H1 (cell line): ENCODE data around the gene AOC1. TPM values are rescaled to one million over a fixed set of nuclear protein-coding genes. Genes with fewer than 3 reads are reported as not detected.

ENCODE experiments used
- CTCF ChIA-PET: fragments of 300-600 bp; sonication (Branson Sonifier 250); formaldehyde crosslinking; loops from one replicate; lab custom pipeline; 2021; ENCODE audit not compliant: partially characterized antibody; lab: Charles Lee
- POLR2A ChIA-PET: fragments of 300-600 bp; sonication (Branson Sonifier 250); formaldehyde crosslinking; loops from one replicate; lab custom pipeline; 2021; ENCODE audit warnings: inconsistent platforms; ENCODE audit not compliant: partially characterized antibody; lab: Charles Lee
- DNase-seq, 2 experiments: peaks; one replicate each; pipeline versions ENCODE4 v3.0.0 to v3.0.0-alpha.2; 2010 to 2022; ENCODE audit warnings: low spot score in 2 of 2, low read depth in 1 of 2, mixed read lengths in 1 of 2
- FAIRE-seq: peaks from 2 replicates; lab custom pipeline; 2011; peaks lifted over from hg19 to GRCh38; lab: Jason Lieb, UNC
- H2AFZ ChIP-seq: 2 replicates; pipeline ENCODE4 v1.8.1; 2012; ENCODE audit warnings: low read length, inconsistent platforms
- H2AK5ac ChIP-seq: 2 replicates; pipeline ENCODE4 v1.6.1; 2013; ENCODE audit warnings: low read depth, low read length
- H2BK120ac ChIP-seq: replicated peaks from 2 replicates; pipeline ENCODE3; 2013; ENCODE audit warnings: low read depth, low read length, inconsistent platforms
- H2BK12ac ChIP-seq: 2 replicates; pipeline ENCODE4 v1.6.1; 2013; ENCODE audit warnings: low read depth, low read length
- H2BK15ac ChIP-seq: 2 replicates; pipeline ENCODE4 v1.6.1; 2013; ENCODE audit warnings: low read length
- H2BK20ac ChIP-seq: 2 replicates; pipeline ENCODE4 v1.6.1; 2013; ENCODE audit warnings: low read length
- H2BK5ac ChIP-seq: 2 replicates; pipeline ENCODE4 v1.6.1; 2013; ENCODE audit warnings: low read depth, low read length
- H3K14ac ChIP-seq: 2 replicates; pipeline ENCODE4 v1.6.1; 2013; ENCODE audit warnings: inconsistent platforms; ENCODE audit not compliant: insufficient read length
- H3K18ac ChIP-seq: 2 replicates; pipeline ENCODE4 v1.6.1; 2013; ENCODE audit warnings: low read length; ENCODE audit errors: extremely low read depth
- H3K23ac ChIP-seq: 2 replicates; pipeline ENCODE4 v1.6.1; 2013; ENCODE audit warnings: inconsistent platforms; ENCODE audit not compliant: insufficient read length
- H3K23me2 ChIP-seq: 2 replicates; pipeline ENCODE4 v1.6.1; 2013; ENCODE audit warnings: low read depth, low read length
- H3K27ac ChIP-seq: 2 replicates; pipeline ENCODE4 v1.6.1; 2011; ENCODE audit warnings: low read depth, low read length, inconsistent platforms
- H3K27me3 ChIP-seq, 4 experiments: replicated peaks in 1 of 4; 1 replicate in 1 of 4; 2 replicates in 3 of 4; pipeline versions ENCODE4 v1.6.1 to v1.8.1; 2011 to 2013; ENCODE audit warnings: low read length in 3 of 4, mild to moderate bottlenecking in 3 of 4, inconsistent platforms in 2 of 4, mixed read lengths in 2 of 4, moderate library complexity in 1 of 4; ENCODE audit not compliant: control insufficient read depth in 3 of 4, insufficient read depth in 3 of 4; ENCODE audit errors: extremely low read depth in 1 of 4
- H3K36me3 ChIP-seq, 4 experiments: 2 replicates each; pipeline versions ENCODE4 v1.6.1 to v1.8.1; 2011 to 2013; ENCODE audit warnings: mild to moderate bottlenecking in 4 of 4, low read length in 3 of 4, moderate library complexity in 2 of 4, control low read depth in 1 of 4, inconsistent platforms in 1 of 4; ENCODE audit not compliant: insufficient read depth in 4 of 4, control insufficient read depth in 2 of 4
- H3K4ac ChIP-seq: replicated peaks from 2 replicates; pipeline ENCODE3; 2013; ENCODE audit warnings: low read length, low read depth, mixed read lengths, inconsistent platforms; ENCODE audit not compliant: insufficient read length
- H3K4me1 ChIP-seq, 4 experiments: replicated peaks in 1 of 4; 1 replicate in 1 of 4; 2 replicates in 3 of 4; pipeline versions ENCODE4 v1.6.1 to v1.8.1; 2011 to 2013; ENCODE audit warnings: low read length in 3 of 4, inconsistent platforms in 2 of 4, mixed read lengths in 1 of 4; ENCODE audit not compliant: insufficient read depth in 4 of 4, control insufficient read depth in 3 of 4
- H3K4me2 ChIP-seq, 2 experiments: 2 replicates each; pipeline versions ENCODE4 v1.6.1 to v1.8.1; 2011 to 2013; ENCODE audit warnings: low read depth in 2 of 2, low read length in 2 of 2, control low read depth in 1 of 2, inconsistent platforms in 1 of 2, mild to moderate bottlenecking in 1 of 2; ENCODE audit not compliant: insufficient read depth in 1 of 2
- H3K4me3 ChIP-seq, 4 experiments: fragments of 200-600, 300-600 bp in 1 of 4; sonication (generic), shearing (Covaris generic), sonication (Bioruptor Twin) in 1 of 4; 2 replicates each; pipeline versions ENCODE4 v1.5.1 to v1.8.1; 2011 to 2016; ENCODE audit warnings: low read length in 4 of 4, low read depth in 3 of 4, control low read depth in 2 of 4, inconsistent platforms in 2 of 4, mild to moderate bottlenecking in 2 of 4, mixed read lengths in 1 of 4, moderate library complexity in 1 of 4; ENCODE audit not compliant: insufficient read depth in 2 of 4; ENCODE audit errors: extremely low read depth in 1 of 4
- H3K56ac ChIP-seq: replicated peaks from 2 replicates; pipeline ENCODE3; 2013; ENCODE audit warnings: low read depth, mild to moderate bottlenecking, mixed read lengths, low read length, inconsistent platforms; ENCODE audit not compliant: insufficient read length
- H3K79me1 ChIP-seq: 2 replicates; pipeline ENCODE4 v1.6.1; 2013; ENCODE audit warnings: low read depth, low read length, control low read depth
- H3K79me2 ChIP-seq, 2 experiments: 2 replicates each; pipeline versions ENCODE4 v1.6.1 to v1.8.1; 2012 to 2013; ENCODE audit warnings: low read length in 2 of 2, mild to moderate bottlenecking in 2 of 2, inconsistent platforms in 1 of 2; ENCODE audit not compliant: insufficient read depth in 2 of 2, control insufficient read depth in 1 of 2
- H3K9ac ChIP-seq, 4 experiments: replicated peaks in 1 of 4; 1 replicate in 1 of 4; 2 replicates in 3 of 4; pipeline versions ENCODE4 v1.6.1 to v1.8.1; 2011 to 2013; ENCODE audit warnings: low read depth in 3 of 4, low read length in 3 of 4, control low read depth in 2 of 4, mild to moderate bottlenecking in 2 of 4, moderate library complexity in 2 of 4, inconsistent platforms in 1 of 4; ENCODE audit errors: extremely low read depth in 1 of 4
- H3K9me3 ChIP-seq, 2 experiments: 2 replicates each; pipeline versions ENCODE4 v1.6.1 to v1.8.1; 2012 to 2013; ENCODE audit warnings: mild to moderate bottlenecking in 2 of 2, moderate library complexity in 2 of 2, control low read depth in 1 of 2, inconsistent platforms in 1 of 2, low read depth in 1 of 2, low read length in 1 of 2, mixed read lengths in 1 of 2; ENCODE audit not compliant: insufficient read depth in 2 of 2
- H4K20me1 ChIP-seq, 2 experiments: replicated peaks in 1 of 2; 2 replicates each; pipeline versions ENCODE3 to v1.8.1; 2011 to 2013; ENCODE audit warnings: inconsistent platforms in 2 of 2, low read length in 2 of 2, mild to moderate bottlenecking in 1 of 2; ENCODE audit not compliant: insufficient read depth in 2 of 2, control insufficient read depth in 1 of 2
- H4K5ac ChIP-seq: 2 replicates; pipeline ENCODE4 v1.6.1; 2013; ENCODE audit warnings: low read length, low read depth, mixed read lengths, inconsistent platforms; ENCODE audit not compliant: insufficient read length
- H4K8ac ChIP-seq: 2 replicates; pipeline ENCODE4 v1.8.0; 2013; ENCODE audit warnings: mild to moderate bottlenecking, moderate library complexity, low read length, inconsistent platforms; ENCODE audit not compliant: insufficient read depth; ENCODE audit errors: extremely low read depth
- H4K91ac ChIP-seq: replicated peaks from 2 replicates; pipeline ENCODE3; 2013; ENCODE audit warnings: low read length, mixed read lengths, inconsistent platforms; ENCODE audit not compliant: insufficient read length
- BACH1 ChIP-seq: IDR thresholded peaks from 2 replicates; pipeline ENCODE4 v1.6.1; 2012; ENCODE audit warnings: low read length, improper control_type of control experiment
- KDM4A ChIP-seq: IDR thresholded peaks from one replicate; pipeline ENCODE4 v1.7.1; 2012; ENCODE audit warnings: low read depth, mild to moderate bottlenecking, moderate library complexity, low read length, inconsistent platforms; ENCODE audit not compliant: severe bottlenecking
- WGBS, 2 experiments: shearing (Covaris generic) in 1 of 2; methylation state at CpG; one replicate each; pipeline versions ENCODE4 v1.1.6 to v1.1.7; 2013 to 2015; ENCODE audit warnings: low lambda C conversion rate in 2 of 2, mixed read lengths in 2 of 2, inconsistent platforms in 1 of 2, low coverage in 1 of 2, missing lambda C conversion rate in 1 of 2; ENCODE audit not compliant: insufficient replicate concordance in 2 of 2, insufficient coverage in 1 of 2, insufficient read length in 1 of 2; ENCODE audit errors: extremely low coverage in 1 of 2, missing lambda C conversion rate in 1 of 2; 5-methylcytosine and 5-hydroxymethylcytosine counted together
- polyA plus RNA-seq, 7 experiments: library from polyadenylated mRNA; depleted of rRNA in 3 of 7; stranded (reverse) in 5 of 7; unstranded in 2 of 7; fragments of >200 nt in 5 of 7; fragments of 200-250 nt in 2 of 7; gene quantifications; 1 replicate in 5 of 7; 2 replicates in 1 of 7; 4 replicates in 1 of 7; pipeline versions ENCODE4 v1.2.1 to v1.2.3, GENCODE V29; 2011 to 2013; ENCODE audit warnings: missing spikeins in 2 of 7, mixed read lengths in 2 of 7
- total RNA-seq: library from RNA; stranded (reverse); fragmentation: NEBNext Ultra II Directional; extraction: Animal tissue kit (Norgen Biotek cat#: 25700); gene quantifications from 2 replicates; pipeline ENCODE4 v1.2.1, GENCODE V29; 2021

AOC1 gene
- total and polyA plus RNA-seq, 2 of the 8 experiments (the other 6 are each of a cell fraction or from before 2014, with no cell fraction given): 0.15 to 0.17 TPM

- Histone ChIP-seq H2AK5ac (no peak overlapping the region), H3K79me1 (no peaks in the 10 kb centered on the region), H4K20me1 (no peaks in the 10 kb centered on the region), H3K23ac (no peak overlapping the region), H4K8ac (no peak overlapping the region), H3K4me3 (no peak overlapping the region), H2AFZ (no peak overlapping the region), H2BK120ac (no peak overlapping the region), H2BK15ac (no peak overlapping the region), H3K23me2 (no peaks in the 10 kb centered on the region), H3K79me2 (no peaks in the 10 kb centered on the region), H3K14ac (no peak overlapping the region), H3K4me2 (no peak overlapping the region), H4K5ac (no peak overlapping the region), H3K9ac (no peak overlapping the region), H2BK12ac (no peak overlapping the region), H4K91ac (no peak overlapping the region), H3K18ac (no peak overlapping the region), H3K4ac (no peak overlapping the region), H3K9me3 (no peaks in the 10 kb centered on the region), H2BK20ac (no peak overlapping the region), H3K56ac (no peak overlapping the region), H2BK5ac (no peak overlapping the region), H3K27ac (no peak overlapping the region), H3K36me3 (no peaks in the 10 kb centered on the region), H3K4me1 (peaks cover 0 to 6% (median 0%) of the 10 kb centered on the region in 4 experiments; a peak in 1 of 7 replicates), H3K27me3 (no peaks in the 10 kb centered on the region)
- WGBS, 2 experiments: 92% methylated on average over 8 of the region's 8 CpGs; no CpG with 5 or more reads in 1 of the 2 experiments
- DNase-seq (peak in 1 of 2 experiments; percentile 28), FAIRE-seq (no peak)
- ChIA-PET CTCF (no interaction called here), POLR2A (no interaction called here)
- TF ChIP-seq KDM4A: no peak
- TF ChIP-seq BACH1: no peak
Measured at GRCh38 chr7:150848111-150848510, 4.2 kb upstream of the AOC1 start.
